ENCODE results near the gene COPS6.

Gene COPS6

GRCh38 chr7:100100420-100101015 is 11.7 kb downstream of the COPS6 start:
- peak; percentile 98 for DNase-seq (ENCODE audit: low read depth)
- peak overlapping the region; percentile 86 for H3K4me3 ChIP-seq (ENCODE audit: low read depth, low read length)

DNA sequence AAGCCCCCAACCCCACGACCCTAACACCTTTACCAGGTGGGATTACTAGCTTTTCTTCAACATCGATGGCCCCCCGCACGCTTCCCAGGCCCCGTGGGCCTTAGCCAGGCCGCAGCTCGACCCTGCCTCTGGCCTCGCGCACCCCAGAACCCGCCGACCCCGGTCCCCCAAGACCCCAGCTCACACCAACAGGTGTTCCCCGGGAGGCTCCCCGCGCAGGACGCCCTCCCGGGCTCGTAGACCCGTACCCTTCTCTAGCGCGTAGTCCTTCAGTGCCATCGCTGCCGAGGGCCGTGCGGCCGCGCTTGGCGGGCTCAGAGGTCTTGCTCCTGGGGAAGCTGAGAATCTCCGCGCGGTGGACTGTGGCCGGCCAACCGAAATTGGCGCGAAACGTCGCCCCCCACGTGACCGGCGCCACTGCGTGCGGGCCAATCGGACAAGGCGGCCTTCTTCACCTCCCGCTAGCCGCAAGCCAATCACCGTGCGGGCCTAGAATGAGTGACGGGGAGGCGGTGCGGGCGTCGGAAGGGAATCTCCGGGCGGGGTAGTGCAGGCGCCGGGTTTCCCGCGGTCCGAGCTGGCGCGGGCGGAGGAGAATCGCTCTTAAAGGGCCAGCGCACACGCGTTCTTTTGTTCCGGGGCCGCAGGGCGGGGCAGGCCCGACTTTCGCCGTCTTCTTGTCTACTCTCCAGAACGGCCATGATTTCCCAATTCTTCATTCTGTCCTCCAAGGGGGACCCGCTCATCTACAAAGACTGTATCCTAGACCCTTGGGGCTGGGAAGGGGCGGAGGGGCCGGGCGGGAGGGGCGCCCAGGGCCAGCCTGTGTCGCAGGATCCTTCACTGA is 12.5 kb downstream of the COPS6 start, which contains the start of the genes AP4M1 and MCM7:
Gene AP4M1 (plus strand): TSS at position 628 of the 847 bp plus-strand sequence. CDS start 72 bp downstream, at position 700.
Gene MCM7 (minus strand): TSS at position 382 of the 847 bp plus-strand sequence. CDS start 103 bp downstream, at position 279.
- DNase-seq (ENCODE audit: low read depth): peak; percentile 98
- H3K4me3 ChIP-seq (ENCODE audit: low read depth, low read length): peak within 1 kb of the TSS; percentile 86

DNA sequence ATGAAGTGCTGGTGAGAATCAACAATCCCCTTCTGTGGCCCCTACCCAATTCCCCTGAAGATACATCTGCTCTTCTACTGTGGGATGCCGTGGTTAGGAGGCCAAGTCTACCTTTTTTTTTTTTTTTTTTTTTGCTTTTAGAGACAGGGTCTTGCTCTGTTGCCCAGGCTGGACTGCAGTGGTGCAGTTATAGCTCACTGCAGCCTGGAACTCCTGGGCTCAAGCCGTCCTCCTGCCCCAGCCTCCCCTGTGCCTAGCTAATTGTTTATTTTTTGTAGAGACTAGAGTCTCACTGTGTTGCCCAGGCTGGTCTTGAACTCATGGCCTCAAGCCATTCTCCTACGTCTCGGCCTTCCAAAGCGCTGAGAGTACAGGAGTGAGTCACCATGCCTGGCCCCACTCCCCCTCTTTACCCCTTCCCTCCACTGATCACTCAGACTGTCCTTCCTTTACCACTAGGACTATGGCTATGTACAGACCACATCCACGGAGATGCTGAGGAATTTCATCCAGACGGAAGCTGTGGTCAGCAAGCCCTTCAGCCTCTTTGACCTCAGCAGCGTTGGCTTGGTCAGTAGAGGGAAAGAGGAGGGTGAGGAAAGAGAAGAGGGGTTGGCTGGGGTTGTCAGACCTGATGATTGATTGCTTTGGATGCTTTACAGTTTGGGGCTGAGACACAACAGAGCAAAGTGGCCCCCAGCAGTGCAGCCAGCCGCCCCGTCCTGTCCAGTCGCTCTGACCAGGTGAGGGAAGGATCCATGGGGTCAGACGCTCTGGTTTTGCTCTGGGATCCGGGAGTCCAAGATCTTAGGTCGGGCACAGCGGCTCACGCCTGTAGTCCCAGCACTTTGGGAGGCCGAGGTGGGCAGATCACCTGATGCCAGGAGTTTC is 14.4 kb downstream of the COPS6 start:
- peak overlapping the region; percentile 86 for H3K4me3 ChIP-seq (ENCODE audit: low read depth, low read length)
- peak; percentile 26 for DNase-seq (ENCODE audit: low read depth)

DNA sequence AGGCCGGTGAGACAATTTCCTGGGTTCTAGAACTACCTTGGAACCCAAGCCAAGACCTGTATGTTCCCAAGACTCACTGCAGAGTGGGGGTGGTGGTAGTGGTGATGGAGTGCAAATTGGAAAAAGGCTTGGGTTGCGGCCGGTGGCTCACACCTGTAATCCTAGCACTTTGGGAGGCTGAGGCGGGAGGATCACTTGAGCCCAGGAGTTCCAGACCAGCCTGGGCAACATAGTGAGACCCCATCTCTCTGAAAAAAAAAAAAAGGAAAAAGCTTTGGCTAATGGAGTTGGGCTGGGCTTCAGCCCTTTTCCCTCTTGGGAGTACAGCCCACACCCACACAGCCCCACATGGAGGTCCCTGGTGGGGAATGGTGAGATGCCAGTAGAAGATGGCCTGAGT is 16.8 kb downstream of the COPS6 start:
- H3K4me3 ChIP-seq (ENCODE audit: low read depth, low read length): no peak overlapping the region
- no peak for DNase-seq (ENCODE audit: low read depth)

DNA sequence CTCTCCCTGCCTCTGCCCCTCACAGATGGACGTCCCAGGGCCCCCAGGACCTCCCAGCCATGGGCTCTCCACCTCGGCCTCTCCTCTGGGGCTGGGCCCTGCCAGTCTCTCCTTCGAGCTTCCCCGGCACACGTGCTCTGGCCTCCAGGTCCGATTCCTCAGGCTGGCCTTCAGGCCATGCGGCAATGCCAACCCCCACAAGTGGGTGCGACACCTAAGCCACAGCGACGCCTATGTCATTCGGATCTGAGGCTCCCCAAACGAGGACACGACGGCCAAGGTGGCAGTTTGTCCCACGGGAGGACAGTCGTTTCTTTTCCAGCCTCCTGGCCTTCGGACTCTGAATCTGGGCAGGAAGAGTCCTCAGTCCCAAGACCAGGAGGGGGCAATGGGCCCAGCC is 17.9 kb downstream of the COPS6 start:
- no peak for DNase-seq (ENCODE audit: low read depth)
- H3K4me3 ChIP-seq (ENCODE audit: low read depth, low read length): no peak overlapping the region

GRCh38 chr7:100107125-100107737 is 18.5 kb downstream of the COPS6 start:
- H3K4me3 ChIP-seq (ENCODE audit: low read depth, low read length): no peak overlapping the region
- DNase-seq (ENCODE audit: low read depth): no peak

DNA sequence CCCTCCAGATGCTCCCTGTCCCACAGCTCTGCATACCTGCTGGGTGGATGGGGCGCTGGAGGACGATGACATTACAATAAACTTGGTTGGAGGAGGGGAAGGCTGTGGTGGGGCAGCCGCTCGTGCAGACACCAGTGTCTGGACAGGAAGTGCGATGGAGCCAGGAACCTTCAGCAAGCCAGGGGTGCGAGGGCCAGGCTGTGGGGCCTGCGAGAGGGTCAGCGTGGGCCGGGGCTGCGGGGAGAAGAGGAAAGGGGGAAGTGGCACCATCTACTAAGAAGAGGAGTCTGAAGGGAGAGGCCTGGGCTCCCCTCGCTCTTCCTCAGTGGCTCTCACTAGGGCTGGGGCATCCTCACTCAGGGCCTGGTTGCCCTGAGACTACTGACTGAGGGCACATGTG is 19.1 kb downstream of the COPS6 start:
- DNase-seq (ENCODE audit: low read depth): no peak
- no peak overlapping the region for H3K4me3 ChIP-seq (ENCODE audit: low read depth, low read length)

DNA sequence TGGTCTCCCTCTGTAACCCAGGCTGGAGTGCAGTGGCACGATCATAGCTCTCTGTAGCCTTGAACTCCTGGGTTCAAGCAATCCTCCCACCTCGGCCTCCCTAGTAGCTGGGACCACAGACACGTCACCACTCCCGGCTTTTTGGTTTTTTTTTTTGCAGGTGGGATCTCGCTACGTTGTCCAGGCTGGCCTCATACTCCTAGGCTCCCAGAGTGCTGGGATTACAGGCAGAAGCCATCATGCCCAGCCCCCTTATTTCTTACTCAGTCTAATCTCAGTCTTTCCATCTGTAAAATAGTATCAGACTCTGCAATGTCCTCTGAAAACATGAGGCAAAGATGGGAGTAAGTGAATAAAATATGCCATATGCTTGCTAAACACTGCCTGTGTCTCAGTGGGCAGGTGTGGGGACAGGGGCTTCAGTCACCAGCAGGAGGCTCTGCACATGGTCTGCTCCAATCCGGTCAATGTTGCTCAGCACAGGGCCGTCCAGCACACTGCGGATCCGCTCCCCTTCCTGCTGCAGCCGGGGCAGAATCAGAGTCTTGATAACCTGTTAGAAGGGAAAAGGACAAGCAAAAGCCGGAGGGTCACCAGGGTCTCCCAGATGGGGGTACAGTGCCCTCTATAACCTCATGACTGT is 20.9 kb downstream of the COPS6 start:
- H3K4me3 ChIP-seq (ENCODE audit: low read depth, low read length): no peak overlapping the region
- no peak for DNase-seq (ENCODE audit: low read depth)

- no peak for DNase-seq (ENCODE audit: low read depth)
- no peak overlapping the region for H3K4me3 ChIP-seq (ENCODE audit: low read depth, low read length)
These were observed 22.4 kb downstream of the COPS6 start for GRCh38 chr7:100111156-100111555.

- DNase-seq (ENCODE audit: low read depth): no peak
- no peak overlapping the region for H3K4me3 ChIP-seq (ENCODE audit: low read depth, low read length)
These were observed 23.1 kb downstream of the COPS6 start for GRCh38 chr7:100111914-100112313.

GRCh38 chr7:100115026-100115425 is 26.3 kb downstream of the COPS6 start:
- DNase-seq (ENCODE audit: low read depth): no peak
- H3K4me3 ChIP-seq (ENCODE audit: low read depth, low read length): no peak overlapping the region

- H3K4me3 ChIP-seq (ENCODE audit: low read depth, low read length): peak overlapping the region; percentile 96
- DNase-seq (ENCODE audit: low read depth): no peak
These were observed 29.8 kb downstream of the COPS6 start for GRCh38 chr7:100118388-100119071.

DNA sequence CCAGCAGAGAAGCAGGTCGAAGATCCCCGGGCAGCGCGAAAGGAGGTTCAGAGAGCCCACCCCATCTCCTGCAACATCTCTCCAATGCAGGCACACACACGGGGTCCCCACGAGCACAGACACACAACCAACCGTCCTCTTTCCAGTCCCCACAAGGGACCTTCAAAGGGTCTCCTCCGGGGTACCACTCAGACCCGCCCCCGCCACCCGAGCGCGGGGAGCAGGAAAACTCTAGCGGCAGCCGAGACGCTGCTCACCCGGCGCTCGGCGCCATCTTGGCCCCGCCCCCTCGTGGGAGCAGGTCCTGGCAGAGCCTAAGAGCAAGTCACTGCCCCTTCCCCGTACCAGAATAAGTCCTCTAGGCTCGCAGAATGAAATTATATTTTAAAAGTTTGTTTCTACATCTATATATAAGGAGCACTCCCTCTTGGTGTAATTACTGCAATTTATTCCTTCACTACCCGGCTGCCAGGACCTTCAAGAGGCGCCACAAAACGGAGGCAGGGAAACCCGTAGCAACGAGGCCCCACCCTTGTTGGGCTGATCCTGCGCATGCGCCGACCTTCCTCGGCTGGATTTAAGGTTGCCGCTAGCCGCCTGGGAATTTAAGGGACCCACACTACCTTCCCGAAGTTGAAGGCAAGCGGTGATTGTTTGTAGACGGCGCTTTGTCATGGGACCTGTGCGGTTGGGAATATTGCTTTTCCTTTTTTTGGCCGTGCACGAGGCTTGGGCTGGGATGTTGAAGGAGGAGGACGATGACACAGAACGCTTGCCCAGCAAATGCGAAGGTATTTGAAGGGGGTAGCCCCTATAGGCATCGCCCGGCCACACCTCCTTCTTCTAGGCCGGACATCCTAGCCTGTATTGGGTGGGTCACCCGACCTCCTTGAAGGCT is 30.6 kb downstream of the COPS6 start, which contains the start of the genes CNPY4 and TAF6:
Gene CNPY4 (plus strand): TSS at position 563 of the 898 bp plus-strand sequence. CDS start 111 bp downstream, at position 674.
Gene TAF6 (minus strand): TSS at position 287 of the 898 bp plus-strand sequence. CDS start 5,149 bp downstream, outside the sequence.
- peak; percentile 78 for DNase-seq (ENCODE audit: low read depth)
- H3K4me3 ChIP-seq (ENCODE audit: low read depth, low read length): peak within 1 kb of the TSS; percentile 96

DNA sequence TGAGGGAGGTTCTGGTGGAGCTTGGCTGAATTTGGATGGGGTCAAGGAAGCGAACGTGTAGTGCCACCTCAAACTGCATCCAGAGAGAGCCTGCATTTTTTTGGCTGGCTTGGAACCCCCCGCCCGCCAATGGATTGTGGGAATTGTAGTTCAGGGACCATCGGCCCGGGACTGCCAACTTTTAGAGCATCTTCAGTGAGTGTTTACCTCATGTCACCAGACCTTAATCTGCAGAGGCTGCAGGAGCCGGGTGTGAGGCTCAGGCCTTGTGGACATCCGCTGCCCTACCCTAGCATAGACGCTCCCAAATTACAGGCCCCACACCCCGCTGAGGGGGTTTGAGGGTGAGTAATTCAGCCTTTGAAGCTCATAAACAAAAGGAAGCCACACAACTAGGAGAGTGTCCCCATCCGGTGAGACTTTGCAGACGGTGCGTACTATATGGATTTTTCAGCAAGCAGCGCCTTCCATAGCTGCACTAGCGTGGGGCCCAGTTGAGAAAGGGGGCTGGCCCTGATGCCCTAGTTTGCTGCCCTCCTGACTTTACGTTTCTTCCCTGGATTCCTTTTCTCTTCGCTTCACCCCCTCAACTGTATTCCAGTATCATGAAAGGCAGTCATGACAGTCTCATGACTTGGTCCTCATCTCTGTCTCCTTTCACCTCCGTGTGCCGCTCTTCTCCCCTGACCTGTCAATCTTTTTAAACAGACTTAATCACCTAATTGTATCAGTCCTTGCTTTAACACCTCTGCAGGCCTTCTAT is 31.4 kb downstream of the COPS6 start:
- DNase-seq (ENCODE audit: low read depth): no peak
- H3K4me3 ChIP-seq (ENCODE audit: low read depth, low read length): peak overlapping the region; percentile 96

- DNase-seq (ENCODE audit: low read depth): no peak
- H3K4me3 ChIP-seq (ENCODE audit: low read depth, low read length): peak overlapping the region; percentile 96
These were observed 31.9 kb downstream of the COPS6 start for GRCh38 chr7:100120733-100121036.

- no peak for DNase-seq (ENCODE audit: low read depth)
- no peak overlapping the region for H3K4me3 ChIP-seq (ENCODE audit: low read depth, low read length)
These were observed 33.3 kb downstream of the COPS6 start for GRCh38 chr7:100122067-100122466.

DNA sequence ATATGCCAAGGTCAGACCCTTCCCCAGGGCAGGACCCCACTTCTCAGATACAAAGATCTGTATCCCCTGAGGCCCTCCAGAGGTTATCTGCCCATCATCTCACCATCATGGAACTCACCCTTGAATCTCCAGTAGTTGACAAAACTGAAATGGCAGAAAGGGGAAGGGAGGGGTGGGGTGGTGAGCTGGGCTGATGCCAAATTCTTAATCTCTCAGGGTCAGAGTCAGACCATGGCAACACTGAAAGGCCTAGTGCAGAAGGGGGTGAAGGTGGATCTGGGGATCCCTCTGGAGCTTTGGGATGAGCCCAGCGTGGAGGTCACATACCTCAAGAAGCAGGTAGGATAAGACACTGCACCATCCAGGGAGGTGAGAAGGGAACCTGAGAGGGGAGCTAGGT is 33.8 kb downstream of the COPS6 start:
- DNase-seq (ENCODE audit: low read depth): no peak
- H3K4me3 ChIP-seq (ENCODE audit: low read depth, low read length): no peak overlapping the region
